Hepatocyte (in vitro differentiated cells): ENCODE results near the gene TNFRSF21.

Experiments used
- CTCF ChIP-seq: fragments of 200-600 bp; sonication (generic); IDR thresholded peaks from 2 replicates; pipeline ENCODE4 v1.5.1; 2016; ENCODE audit warnings: antibody characterized with exemption, mild to moderate bottlenecking; ENCODE audit not compliant: poor library complexity
- EZH2 ChIP-seq: fragments of 200-600 bp; sonication (generic); IDR thresholded peaks from 2 replicates; pipeline ENCODE4 v1.6.1; 2016; ENCODE audit warnings: antibody characterized with exemption, mild to moderate bottlenecking, borderline replicate concordance
- EZH2phosphoT487 ChIP-seq: fragments of 200-600 bp; sonication (generic); IDR thresholded peaks from one replicate; pipeline ENCODE4 v1.6.1; 2018; ENCODE audit warnings: antibody characterized with exemption, mild to moderate bottlenecking, low read depth, moderate library complexity; ENCODE audit not compliant: unreplicated experiment, severe bottlenecking

GRCh38 chr6:47336334-47336733 is 26.6 kb upstream of the TNFRSF21 start:
- TF ChIP-seq CTCF (no peak), EZH2phosphoT487 (no peak), EZH2 (no peak)
